ENCODE results near the gene PDSS2.

DNA sequence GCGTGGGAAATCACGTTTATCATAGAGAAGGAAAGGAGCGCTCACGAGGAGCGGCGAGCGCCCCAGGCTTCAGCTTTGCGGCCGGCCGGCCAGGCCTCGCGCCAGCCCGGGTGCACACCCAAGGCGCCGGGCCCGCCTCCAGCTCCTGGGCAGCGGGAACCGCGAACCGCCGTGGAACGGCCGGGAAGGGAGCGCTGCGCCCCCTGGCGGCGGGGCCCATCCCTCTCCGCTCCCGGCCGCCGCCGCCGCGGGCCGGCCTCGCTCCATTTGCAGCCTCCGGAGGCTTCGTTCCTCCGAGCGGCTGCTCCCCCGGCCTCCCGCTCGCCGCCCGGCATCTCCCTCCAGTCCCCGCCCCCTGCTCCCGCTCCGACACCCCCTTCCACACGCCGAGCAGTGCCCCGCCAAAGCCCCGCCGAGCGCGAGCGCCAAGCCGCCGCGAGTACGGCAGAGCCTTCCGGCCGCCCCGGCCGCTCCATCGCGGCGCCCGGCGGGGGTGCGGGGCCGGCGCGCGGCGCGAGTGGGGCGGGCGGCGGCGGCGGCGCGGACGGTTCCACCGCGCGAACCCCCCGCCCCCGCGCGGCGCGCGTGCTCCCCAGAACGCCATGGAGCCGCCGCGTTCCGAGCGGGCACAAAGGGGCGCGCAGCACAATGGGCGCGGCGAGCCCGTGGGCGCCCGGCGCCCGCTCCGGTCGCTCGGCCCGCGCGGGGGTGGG is 345.0 kb downstream of the PDSS2 start:
- TF ChIP-seq, protein P1, sequence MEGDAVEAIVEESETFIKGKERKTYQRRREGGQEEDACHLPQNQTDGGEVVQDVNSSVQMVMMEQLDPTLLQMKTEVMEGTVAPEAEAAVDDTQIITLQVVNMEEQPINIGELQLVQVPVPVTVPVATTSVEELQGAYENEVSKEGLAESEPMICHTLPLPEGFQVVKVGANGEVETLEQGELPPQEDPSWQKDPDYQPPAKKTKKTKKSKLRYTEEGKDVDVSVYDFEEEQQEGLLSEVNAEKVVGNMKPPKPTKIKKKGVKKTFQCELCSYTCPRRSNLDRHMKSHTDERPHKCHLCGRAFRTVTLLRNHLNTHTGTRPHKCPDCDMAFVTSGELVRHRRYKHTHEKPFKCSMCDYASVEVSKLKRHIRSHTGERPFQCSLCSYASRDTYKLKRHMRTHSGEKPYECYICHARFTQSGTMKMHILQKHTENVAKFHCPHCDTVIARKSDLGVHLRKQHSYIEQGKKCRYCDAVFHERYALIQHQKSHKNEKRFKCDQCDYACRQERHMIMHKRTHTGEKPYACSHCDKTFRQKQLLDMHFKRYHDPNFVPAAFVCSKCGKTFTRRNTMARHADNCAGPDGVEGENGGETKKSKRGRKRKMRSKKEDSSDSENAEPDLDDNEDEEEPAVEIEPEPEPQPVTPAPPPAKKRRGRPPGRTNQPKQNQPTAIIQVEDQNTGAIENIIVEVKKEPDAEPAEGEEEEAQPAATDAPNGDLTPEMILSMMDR (IDR thresholded peaks at IDR 0.05; ENCODE audit: low read depth, low read length) = peak; percentile 55
- TF ChIP-seq EZH2phosphoT487 (IDR thresholded peaks at IDR 0.05; ENCODE audit: low read depth) = no peak
